H1 (cell line): ENCODE data around the gene NDFIP2. TPM values are rescaled to one million over a fixed set of nuclear protein-coding genes. Genes with fewer than 3 reads are reported as not detected.

Source experiments
- CTCF ChIA-PET: fragments of 300-600 bp; sonication (Branson Sonifier 250); formaldehyde crosslinking; loops from one replicate; lab custom pipeline; 2021; ENCODE audit not compliant: partially characterized antibody; lab: Charles Lee
- POLR2A ChIA-PET: fragments of 300-600 bp; sonication (Branson Sonifier 250); formaldehyde crosslinking; loops from one replicate; lab custom pipeline; 2021; ENCODE audit warnings: inconsistent platforms; ENCODE audit not compliant: partially characterized antibody; lab: Charles Lee
- DNase-seq, 2 experiments: peaks; one replicate each; pipeline versions ENCODE4 v3.0.0 to v3.0.0-alpha.2; 2010 to 2022; ENCODE audit warnings: low spot score in 2 of 2, low read depth in 1 of 2, mixed read lengths in 1 of 2
- FAIRE-seq: peaks from 2 replicates; lab custom pipeline; 2011; peaks lifted over from hg19 to GRCh38; lab: Jason Lieb, UNC
- H2AFZ ChIP-seq: 2 replicates; pipeline ENCODE4 v1.8.1; 2012; ENCODE audit warnings: low read length, inconsistent platforms
- H2AK5ac ChIP-seq: 2 replicates; pipeline ENCODE4 v1.6.1; 2013; ENCODE audit warnings: low read depth, low read length
- H2BK120ac ChIP-seq: replicated peaks from 2 replicates; pipeline ENCODE3; 2013; ENCODE audit warnings: low read depth, low read length, inconsistent platforms
- H2BK12ac ChIP-seq: 2 replicates; pipeline ENCODE4 v1.6.1; 2013; ENCODE audit warnings: low read depth, low read length
- H2BK15ac ChIP-seq: 2 replicates; pipeline ENCODE4 v1.6.1; 2013; ENCODE audit warnings: low read length
- H2BK20ac ChIP-seq: 2 replicates; pipeline ENCODE4 v1.6.1; 2013; ENCODE audit warnings: low read length
- H2BK5ac ChIP-seq: 2 replicates; pipeline ENCODE4 v1.6.1; 2013; ENCODE audit warnings: low read depth, low read length
- H3K14ac ChIP-seq: 2 replicates; pipeline ENCODE4 v1.6.1; 2013; ENCODE audit warnings: inconsistent platforms; ENCODE audit not compliant: insufficient read length
- H3K18ac ChIP-seq: 2 replicates; pipeline ENCODE4 v1.6.1; 2013; ENCODE audit warnings: low read length; ENCODE audit errors: extremely low read depth
- H3K23ac ChIP-seq: 2 replicates; pipeline ENCODE4 v1.6.1; 2013; ENCODE audit warnings: inconsistent platforms; ENCODE audit not compliant: insufficient read length
- H3K23me2 ChIP-seq: 2 replicates; pipeline ENCODE4 v1.6.1; 2013; ENCODE audit warnings: low read depth, low read length
- H3K27ac ChIP-seq: 2 replicates; pipeline ENCODE4 v1.6.1; 2011; ENCODE audit warnings: low read depth, low read length, inconsistent platforms
- H3K27me3 ChIP-seq, 4 experiments: replicated peaks in 1 of 4; 1 replicate in 1 of 4; 2 replicates in 3 of 4; pipeline versions ENCODE4 v1.6.1 to v1.8.1; 2011 to 2013; ENCODE audit warnings: low read length in 3 of 4, mild to moderate bottlenecking in 3 of 4, inconsistent platforms in 2 of 4, mixed read lengths in 2 of 4, moderate library complexity in 1 of 4; ENCODE audit not compliant: control insufficient read depth in 3 of 4, insufficient read depth in 3 of 4; ENCODE audit errors: extremely low read depth in 1 of 4
- H3K36me3 ChIP-seq, 4 experiments: 2 replicates each; pipeline versions ENCODE4 v1.6.1 to v1.8.1; 2011 to 2013; ENCODE audit warnings: mild to moderate bottlenecking in 4 of 4, low read length in 3 of 4, moderate library complexity in 2 of 4, control low read depth in 1 of 4, inconsistent platforms in 1 of 4; ENCODE audit not compliant: insufficient read depth in 4 of 4, control insufficient read depth in 2 of 4
- H3K4ac ChIP-seq: replicated peaks from 2 replicates; pipeline ENCODE3; 2013; ENCODE audit warnings: low read length, low read depth, mixed read lengths, inconsistent platforms; ENCODE audit not compliant: insufficient read length
- H3K4me1 ChIP-seq, 4 experiments: replicated peaks in 1 of 4; 1 replicate in 1 of 4; 2 replicates in 3 of 4; pipeline versions ENCODE4 v1.6.1 to v1.8.1; 2011 to 2013; ENCODE audit warnings: low read length in 3 of 4, inconsistent platforms in 2 of 4, mixed read lengths in 1 of 4; ENCODE audit not compliant: insufficient read depth in 4 of 4, control insufficient read depth in 3 of 4
- H3K4me2 ChIP-seq, 2 experiments: 2 replicates each; pipeline versions ENCODE4 v1.6.1 to v1.8.1; 2011 to 2013; ENCODE audit warnings: low read depth in 2 of 2, low read length in 2 of 2, control low read depth in 1 of 2, inconsistent platforms in 1 of 2, mild to moderate bottlenecking in 1 of 2; ENCODE audit not compliant: insufficient read depth in 1 of 2
- H3K4me3 ChIP-seq, 4 experiments: fragments of 200-600, 300-600 bp in 1 of 4; sonication (generic), shearing (Covaris generic), sonication (Bioruptor Twin) in 1 of 4; 2 replicates each; pipeline versions ENCODE4 v1.5.1 to v1.8.1; 2011 to 2016; ENCODE audit warnings: low read length in 4 of 4, low read depth in 3 of 4, control low read depth in 2 of 4, inconsistent platforms in 2 of 4, mild to moderate bottlenecking in 2 of 4, mixed read lengths in 1 of 4, moderate library complexity in 1 of 4; ENCODE audit not compliant: insufficient read depth in 2 of 4; ENCODE audit errors: extremely low read depth in 1 of 4
- H3K56ac ChIP-seq: replicated peaks from 2 replicates; pipeline ENCODE3; 2013; ENCODE audit warnings: low read depth, mild to moderate bottlenecking, mixed read lengths, low read length, inconsistent platforms; ENCODE audit not compliant: insufficient read length
- H3K79me1 ChIP-seq: 2 replicates; pipeline ENCODE4 v1.6.1; 2013; ENCODE audit warnings: low read depth, low read length, control low read depth
- H3K79me2 ChIP-seq, 2 experiments: 2 replicates each; pipeline versions ENCODE4 v1.6.1 to v1.8.1; 2012 to 2013; ENCODE audit warnings: low read length in 2 of 2, mild to moderate bottlenecking in 2 of 2, inconsistent platforms in 1 of 2; ENCODE audit not compliant: insufficient read depth in 2 of 2, control insufficient read depth in 1 of 2
- H3K9ac ChIP-seq, 4 experiments: replicated peaks in 1 of 4; 1 replicate in 1 of 4; 2 replicates in 3 of 4; pipeline versions ENCODE4 v1.6.1 to v1.8.1; 2011 to 2013; ENCODE audit warnings: low read depth in 3 of 4, low read length in 3 of 4, control low read depth in 2 of 4, mild to moderate bottlenecking in 2 of 4, moderate library complexity in 2 of 4, inconsistent platforms in 1 of 4; ENCODE audit errors: extremely low read depth in 1 of 4
- H3K9me3 ChIP-seq, 2 experiments: 2 replicates each; pipeline versions ENCODE4 v1.6.1 to v1.8.1; 2012 to 2013; ENCODE audit warnings: mild to moderate bottlenecking in 2 of 2, moderate library complexity in 2 of 2, control low read depth in 1 of 2, inconsistent platforms in 1 of 2, low read depth in 1 of 2, low read length in 1 of 2, mixed read lengths in 1 of 2; ENCODE audit not compliant: insufficient read depth in 2 of 2
- H4K20me1 ChIP-seq, 2 experiments: replicated peaks in 1 of 2; 2 replicates each; pipeline versions ENCODE3 to v1.8.1; 2011 to 2013; ENCODE audit warnings: inconsistent platforms in 2 of 2, low read length in 2 of 2, mild to moderate bottlenecking in 1 of 2; ENCODE audit not compliant: insufficient read depth in 2 of 2, control insufficient read depth in 1 of 2
- H4K5ac ChIP-seq: 2 replicates; pipeline ENCODE4 v1.6.1; 2013; ENCODE audit warnings: low read length, low read depth, mixed read lengths, inconsistent platforms; ENCODE audit not compliant: insufficient read length
- H4K8ac ChIP-seq: 2 replicates; pipeline ENCODE4 v1.8.0; 2013; ENCODE audit warnings: mild to moderate bottlenecking, moderate library complexity, low read length, inconsistent platforms; ENCODE audit not compliant: insufficient read depth; ENCODE audit errors: extremely low read depth
- H4K91ac ChIP-seq: replicated peaks from 2 replicates; pipeline ENCODE3; 2013; ENCODE audit warnings: low read length, mixed read lengths, inconsistent platforms; ENCODE audit not compliant: insufficient read length
- BCL11A ChIP-seq, 2 experiments: IDR thresholded peaks; one replicate each; pipeline ENCODE4 v1.6.1; 2011; ENCODE audit warnings: low read depth in 2 of 2, low read length in 2 of 2, mild to moderate bottlenecking in 2 of 2
- BRCA1 ChIP-seq: IDR thresholded peaks from 2 replicates; pipeline ENCODE4 v1.6.1; 2012; ENCODE audit warnings: low read depth, low read length, improper control_type of control experiment
- CBX8 ChIP-seq: fragments of 300-800, 300-1000 bp; sonication (generic); IDR thresholded peaks from 2 replicates; pipeline ENCODE4 v1.7.1; 2016; ENCODE audit warnings: low read depth, low read length, borderline replicate concordance
- E2F6 ChIP-seq: IDR thresholded peaks from 2 replicates; pipeline ENCODE4 v1.6.1; 2012; ENCODE audit warnings: inconsistent platforms
- EGR1 ChIP-seq: IDR thresholded peaks from 2 replicates; pipeline ENCODE4 v1.6.1; 2011; ENCODE audit warnings: low read depth, low read length, borderline replicate concordance
- FOSL1 ChIP-seq: IDR thresholded peaks from 2 replicates; pipeline ENCODE4 v1.6.1; 2011; ENCODE audit warnings: mild to moderate bottlenecking, low read depth, low read length, moderate library complexity; ENCODE audit not compliant: insufficient read depth
- KDM4A ChIP-seq: IDR thresholded peaks from one replicate; pipeline ENCODE4 v1.7.1; 2012; ENCODE audit warnings: low read depth, mild to moderate bottlenecking, moderate library complexity, low read length, inconsistent platforms; ENCODE audit not compliant: severe bottlenecking
- NANOG ChIP-seq: IDR thresholded peaks from 2 replicates; pipeline ENCODE4 v1.6.1; 2011; ENCODE audit warnings: low read length, low read depth, mild to moderate bottlenecking, inconsistent platforms; ENCODE audit not compliant: insufficient read depth, poor library complexity, severe bottlenecking
- RNF2 ChIP-seq: fragments of 200-900, 300-1000 bp; sonication (generic); IDR thresholded peaks from 2 replicates; pipeline ENCODE4 v1.7.1; 2016; ENCODE audit warnings: borderline replicate concordance, low read depth, mild to moderate bottlenecking, antibody characterized with exemption, low read length; ENCODE audit not compliant: poor library complexity, severe bottlenecking; ENCODE audit errors: missing control alignments
- SP2 ChIP-seq: IDR thresholded peaks from 2 replicates; pipeline ENCODE4 v1.6.1; 2012; ENCODE audit warnings: mild to moderate bottlenecking, low read length, inconsistent platforms
- TBP ChIP-seq: IDR thresholded peaks from 2 replicates; pipeline ENCODE4 v1.6.1; 2011; ENCODE audit warnings: low read depth, low read length, improper control_type of control experiment
- TCF12 ChIP-seq: IDR thresholded peaks from 2 replicates; pipeline ENCODE4 v1.6.1; 2011; ENCODE audit warnings: low read depth, mild to moderate bottlenecking, low read length
- YY1 ChIP-seq: IDR thresholded peaks from 2 replicates; pipeline ENCODE4 v1.6.1; 2011; ENCODE audit warnings: low read depth, mild to moderate bottlenecking, low read length
- polyA plus RNA-seq, 7 experiments: library from polyadenylated mRNA; depleted of rRNA in 3 of 7; stranded (reverse) in 5 of 7; unstranded in 2 of 7; fragments of >200 nt in 5 of 7; fragments of 200-250 nt in 2 of 7; gene quantifications; 1 replicate in 5 of 7; 2 replicates in 1 of 7; 4 replicates in 1 of 7; pipeline versions ENCODE4 v1.2.1 to v1.2.3, GENCODE V29; 2011 to 2013; ENCODE audit warnings: missing spikeins in 2 of 7, mixed read lengths in 2 of 7
- total RNA-seq: library from RNA; stranded (reverse); fragmentation: NEBNext Ultra II Directional; extraction: Animal tissue kit (Norgen Biotek cat#: 25700); gene quantifications from 2 replicates; pipeline ENCODE4 v1.2.1, GENCODE V29; 2021

The NDFIP2 gene
- total and polyA plus RNA-seq, 2 of the 8 experiments (the other 6 are each of a cell fraction or from before 2014, with no cell fraction given) = 11.1 to 32.9 TPM

- no peak for TF ChIP-seq YY1
These were observed 80.0 kb downstream of the NDFIP2 start (continued) for GRCh38 chr13:79560954-79561353.

- no peak overlapping the region for H3K23ac ChIP-seq
- no peak overlapping the region for H2BK20ac ChIP-seq
- H3K4me3 ChIP-seq = no peak overlapping the region
- no peak overlapping the region for H2AK5ac ChIP-seq
- no peak for FAIRE-seq
- no peak overlapping the region for H3K18ac ChIP-seq
- H3K79me1 ChIP-seq = no peaks in the 10 kb centered on the region
- H2BK15ac ChIP-seq = no peak overlapping the region
- H3K79me2 ChIP-seq = no peaks in the 10 kb centered on the region
- H3K27ac ChIP-seq = no peak overlapping the region
- no peak overlapping the region for H2BK120ac ChIP-seq
- no peak overlapping the region for H4K8ac ChIP-seq
- H3K56ac ChIP-seq = no peak overlapping the region
- H4K5ac ChIP-seq = no peak overlapping the region
- H3K4me2 ChIP-seq = no peak overlapping the region
- H2BK5ac ChIP-seq = no peak overlapping the region
- H3K9me3 ChIP-seq = peaks cover 6 to 7% of the 10 kb centered on the region in 2 experiments; a peak in 2 of 4 replicates
- H2BK12ac ChIP-seq = no peak overlapping the region
- no peak overlapping the region for H3K14ac ChIP-seq
- no peaks in the 10 kb centered on the region for H4K20me1 ChIP-seq
- H3K4ac ChIP-seq = no peak overlapping the region
- no peaks in the 10 kb centered on the region for H3K4me1 ChIP-seq
- no peaks in the 10 kb centered on the region for H3K23me2 ChIP-seq
- H4K91ac ChIP-seq = no peak overlapping the region
- H3K9ac ChIP-seq = no peak overlapping the region
- ChIA-PET CTCF (no interaction called here), POLR2A (no interaction called here)
- no peaks in the 10 kb centered on the region for H3K27me3 ChIP-seq
- H3K36me3 ChIP-seq = peaks cover 0 to 2% (median 0%) of the 10 kb centered on the region in 4 experiments; a peak in 1 of 8 replicates
- no peak overlapping the region for H2AFZ ChIP-seq
- no peak for DNase-seq
- TF ChIP-seq EGR1 (no peak), KDM4A (no peak), BCL11A (IDR thresholded peaks at IDR 0.05; ENCODE audit: low read depth in 2 of 2, low read length in 2 of 2) (no peak), FOSL1 (no peak), TCF12 (no peak), SP2 (no peak), TBP (no peak), E2F6 (no peak), RNF2 (no peak), BRCA1 (no peak), CBX8 (no peak), NANOG (no peak)
These were observed 81.6 kb downstream of the NDFIP2 start for GRCh38 chr13:79562557-79562956.
